HG02884 (cell line): ENCODE data around the gene DDX39B.

ENCODE experiments used
- ATAC-seq: cut with Tn5 transposase; IDR thresholded peaks from one replicate; pipeline ENCODE4 v1.9.1; 2021; ENCODE audit warnings: mild to moderate bottlenecking, moderate library complexity; ENCODE audit not compliant: unreplicated experiment

The DDX39B gene

GRCh38 chr6:31548544-31548873 is 6.7 kb upstream of the DDX39B start:
- no peak for ATAC-seq

- ATAC-seq: no peak
Observed at GRCh38 chr6:31547727-31548543, 6.1 kb upstream of the DDX39B start.

- ATAC-seq: no peak
Observed at GRCh38 chr6:31546958-31547726, 5.3 kb upstream of the DDX39B start, which contains the start of gene NFKBIL1. NFKBIL1 (plus strand) TSS chr6:31547608; CDS start chr6:31547695, 87 bp downstream.

- ATAC-seq: no peak
Observed at GRCh38 chr6:31546339-31546957, 4.6 kb upstream of the DDX39B start, which contains the start of gene ATP6V1G2. ATP6V1G2 (minus strand) TSS chr6:31546608; CDS start chr6:31546559, 49 bp downstream.

- ATAC-seq: no peak
Observed at GRCh38 chr6:31545291-31545690, 3.5 kb upstream of the DDX39B start.

- no peak for ATAC-seq
Observed at GRCh38 chr6:31544676-31545075, 2.9 kb upstream of the DDX39B start.

- no peak for ATAC-seq
Observed at GRCh38 chr6:31543639-31544038, 1.8 kb upstream of the DDX39B start.

- ATAC-seq: no peak
Observed at GRCh38 chr6:31541059-31541657, 645 bp downstream of the DDX39B start.

- ATAC-seq: no peak
Observed at GRCh38 chr6:31540640-31541039, 1.2 kb downstream of the DDX39B start.

- no peak for ATAC-seq
Observed at GRCh38 chr6:31538805-31539400, 2.9 kb downstream of the DDX39B start.

GRCh38 chr6:31535538-31536324 is 6.1 kb downstream of the DDX39B start:
- ATAC-seq: no peak

GRCh38 chr6:31534521-31535040 is 7.2 kb downstream of the DDX39B start:
- ATAC-seq: no peak

- ATAC-seq: no peak
Observed at GRCh38 chr6:31534011-31534410, 7.8 kb downstream of the DDX39B start.

- ATAC-seq: no peak
Observed at GRCh38 chr6:31533455-31533841, 8.4 kb downstream of the DDX39B start.

- no peak for ATAC-seq
Observed at GRCh38 chr6:31532644-31533454, 9.0 kb downstream of the DDX39B start.

GRCh38 chr6:31531771-31532643 is 9.8 kb downstream of the DDX39B start:
- no peak for ATAC-seq

- no peak for ATAC-seq
Observed at GRCh38 chr6:31531162-31531561, 10.6 kb downstream of the DDX39B start.

- no peak for ATAC-seq
Observed at GRCh38 chr6:31530659-31531058, 11.1 kb downstream of the DDX39B start.
